Ascending aorta (tissue), 2 donors: ENCODE measurements around the gene ACCS. TPM values are rescaled to one million over a fixed set of nuclear protein-coding genes. Genes with fewer than 3 reads are reported as not detected.

ENCODE experiments used
- DNase-seq, 2 donors: peaks; one replicate each; pipeline ENCODE4 v3.0.0-alpha.2; 2019; ENCODE audit warnings: low spot score in 2 of 2
- H3K27ac ChIP-seq, 2 donors: fragments of 200-600 bp; sonication (generic); one replicate each; pipeline ENCODE4 v1.5.1; 2016 to 2017; ENCODE audit warnings: mild to moderate bottlenecking in 1 of 2
- H3K27me3 ChIP-seq: fragments of 200-600 bp; sonication (generic); one replicate; pipeline ENCODE4 v1.5.1; 2017
- H3K36me3 ChIP-seq, 2 donors: fragments of 200-600 bp; sonication (generic); one replicate each; pipeline ENCODE4 v1.5.1; 2016
- H3K4me1 ChIP-seq, 2 donors: fragments of 200-600 bp; sonication (generic); one replicate each; pipeline ENCODE4 v1.5.1; 2016 to 2017; ENCODE audit warnings: mild to moderate bottlenecking in 1 of 2
- H3K4me3 ChIP-seq, 2 donors: fragments of 200-600 bp; sonication (generic); one replicate each; pipeline ENCODE4 v1.5.1; 2016 to 2017; ENCODE audit warnings: mild to moderate bottlenecking in 1 of 2
- H3K9me3 ChIP-seq, 2 donors: fragments of 200-600 bp; sonication (generic); one replicate each; pipeline ENCODE4 v1.5.1; 2016
- intact Hi-C: fragments of 100-400 bp; cut with DNase I; formaldehyde crosslinking; loops from one replicate; pipeline ENCODE4 v1.15.1; 2023
- total RNA-seq: library from RNA; depleted of rRNA; stranded (reverse); fragments of >200 nt; gene quantifications from one replicate; pipeline ENCODE4 v1.1.0, GENCODE V29; 2016
- TF ChIP-seq, protein P1 (sequence below), 3 experiments: fragments of 200-600 bp in 2 of 3; fragments of 450-650 bp in 1 of 3; sonication (generic) in 2 of 3; IDR thresholded peaks; one replicate each; pipeline ENCODE4 v1.5.1; 2016 to 2019; ENCODE audit warnings: antibody characterized with exemption in 3 of 3, mild to moderate bottlenecking in 1 of 3, moderate library complexity in 1 of 3

Gene ACCS
- total RNA-seq, 1 donor from 2014 or later = 8.5 TPM

- no peaks in the 10 kb centered on the region for H3K9me3 ChIP-seq
- no peaks in the 10 kb centered on the region for H3K27me3 ChIP-seq
- DNase-seq = no peak
- peaks cover 17 to 41% of the 10 kb centered on the region in 2 donors for H3K36me3 ChIP-seq
- no peak overlapping the region for H3K27ac ChIP-seq
- TF ChIP-seq, protein P1, sequence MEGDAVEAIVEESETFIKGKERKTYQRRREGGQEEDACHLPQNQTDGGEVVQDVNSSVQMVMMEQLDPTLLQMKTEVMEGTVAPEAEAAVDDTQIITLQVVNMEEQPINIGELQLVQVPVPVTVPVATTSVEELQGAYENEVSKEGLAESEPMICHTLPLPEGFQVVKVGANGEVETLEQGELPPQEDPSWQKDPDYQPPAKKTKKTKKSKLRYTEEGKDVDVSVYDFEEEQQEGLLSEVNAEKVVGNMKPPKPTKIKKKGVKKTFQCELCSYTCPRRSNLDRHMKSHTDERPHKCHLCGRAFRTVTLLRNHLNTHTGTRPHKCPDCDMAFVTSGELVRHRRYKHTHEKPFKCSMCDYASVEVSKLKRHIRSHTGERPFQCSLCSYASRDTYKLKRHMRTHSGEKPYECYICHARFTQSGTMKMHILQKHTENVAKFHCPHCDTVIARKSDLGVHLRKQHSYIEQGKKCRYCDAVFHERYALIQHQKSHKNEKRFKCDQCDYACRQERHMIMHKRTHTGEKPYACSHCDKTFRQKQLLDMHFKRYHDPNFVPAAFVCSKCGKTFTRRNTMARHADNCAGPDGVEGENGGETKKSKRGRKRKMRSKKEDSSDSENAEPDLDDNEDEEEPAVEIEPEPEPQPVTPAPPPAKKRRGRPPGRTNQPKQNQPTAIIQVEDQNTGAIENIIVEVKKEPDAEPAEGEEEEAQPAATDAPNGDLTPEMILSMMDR (IDR thresholded peaks at IDR 0.05) = no peak
- intact Hi-C loops = no loop called here
- no peaks in the 10 kb centered on the region for H3K4me1 ChIP-seq
- H3K4me3 ChIP-seq = no peak overlapping the region
Observed at GRCh38 chr11:44082645-44083044, 16.6 kb downstream of the ACCS start.

- intact Hi-C loops = no loop called here
- TF ChIP-seq, protein P1 (IDR thresholded peaks at IDR 0.05) = no peak
- H3K36me3 ChIP-seq = peaks cover 17 to 41% of the 10 kb centered on the region in 2 donors
- H3K4me3 ChIP-seq = no peak overlapping the region
- no peaks in the 10 kb centered on the region for H3K9me3 ChIP-seq
- H3K27ac ChIP-seq = no peak overlapping the region
- DNase-seq = no peak
- H3K4me1 ChIP-seq = no peaks in the 10 kb centered on the region
- no peaks in the 10 kb centered on the region for H3K27me3 ChIP-seq
Observed at GRCh38 chr11:44083433-44083832, 17.4 kb downstream of the ACCS start.

DNA sequence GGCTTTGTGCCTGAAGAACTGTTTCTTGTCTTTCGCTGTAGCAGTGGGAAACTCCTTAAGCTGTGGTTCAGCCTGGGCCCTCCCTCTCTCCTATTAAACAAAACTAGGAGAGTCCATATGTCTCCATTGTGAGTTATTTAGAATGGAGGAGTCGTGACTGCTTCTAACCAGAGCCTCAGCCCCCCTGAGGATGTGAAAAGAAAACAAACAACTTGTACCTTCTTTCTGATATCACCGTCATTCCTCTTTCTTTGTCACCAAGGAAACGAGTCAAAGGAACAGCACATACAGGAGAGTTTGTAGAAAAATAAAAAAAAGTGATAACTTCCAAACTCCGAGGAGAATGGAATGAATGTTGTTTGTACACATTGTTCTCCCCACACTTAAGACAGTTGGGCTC, 17.8 kb downstream of the ACCS start:
- Histone ChIP-seq H3K9me3 (no peaks in the 10 kb centered on the region), H3K27me3 (no peaks in the 10 kb centered on the region), H3K27ac (no peak overlapping the region), H3K4me1 (no peaks in the 10 kb centered on the region), H3K4me3 (no peak overlapping the region), H3K36me3 (peaks cover 13 to 41% of the 10 kb centered on the region in 2 donors)
- TF ChIP-seq, protein P1 (IDR thresholded peaks at IDR 0.05) = no peak
- no peak for DNase-seq
- intact Hi-C loops = no loop called here

DNA sequence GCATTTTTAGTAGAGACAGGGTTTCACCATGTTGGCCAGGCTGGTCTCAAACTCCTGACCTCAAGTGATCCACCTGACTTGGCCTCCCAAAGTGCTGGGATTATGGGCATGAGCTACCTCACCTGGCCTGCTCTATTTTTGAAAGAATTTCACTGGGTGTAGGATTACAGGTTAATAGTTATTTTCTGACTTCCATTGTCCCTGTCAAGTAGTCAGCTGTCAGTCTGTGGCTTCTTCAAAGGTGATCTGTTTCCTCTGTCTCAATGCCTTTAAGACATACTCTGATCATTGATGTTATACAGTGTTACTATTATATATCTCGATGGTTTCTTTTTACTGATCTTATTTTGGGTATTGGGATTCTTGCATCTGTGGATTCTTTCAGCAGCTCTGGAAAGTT, 19.3 kb downstream of the ACCS start:
- Histone ChIP-seq H3K4me1 (no peaks in the 10 kb centered on the region), H3K9me3 (no peaks in the 10 kb centered on the region), H3K27ac (no peak overlapping the region), H3K36me3 (peaks cover 12 to 38% of the 10 kb centered on the region in 2 donors), H3K27me3 (no peaks in the 10 kb centered on the region), H3K4me3 (no peak overlapping the region)
- no peak for DNase-seq
- TF ChIP-seq, protein P1 (IDR thresholded peaks at IDR 0.05) = no peak
- intact Hi-C loops = no loop called here

GRCh38 chr11:44088377-44088776, 22.3 kb downstream of the ACCS start:
- Histone ChIP-seq H3K36me3 (peaks cover 9 to 15% of the 10 kb centered on the region in 2 donors), H3K4me3 (no peak overlapping the region), H3K4me1 (no peaks in the 10 kb centered on the region), H3K27ac (no peak overlapping the region), H3K27me3 (no peaks in the 10 kb centered on the region), H3K9me3 (no peaks in the 10 kb centered on the region)
- TF ChIP-seq, protein P1 (IDR thresholded peaks at IDR 0.05) = no peak
- DNase-seq = no peak
- intact Hi-C loops = no loop called here

- H3K4me1 ChIP-seq = no peaks in the 10 kb centered on the region
- peaks cover 5 to 12% of the 10 kb centered on the region in 2 donors for H3K36me3 ChIP-seq
- H3K27me3 ChIP-seq = no peaks in the 10 kb centered on the region
- no peak overlapping the region for H3K27ac ChIP-seq
- H3K4me3 ChIP-seq = no peak overlapping the region
- intact Hi-C loops = no loop called here
- TF ChIP-seq, protein P1 (IDR thresholded peaks at IDR 0.05) = no peak
- no peak for DNase-seq
- no peaks in the 10 kb centered on the region for H3K9me3 ChIP-seq
Observed at GRCh38 chr11:44088871-44089270, 22.8 kb downstream of the ACCS start.
